ENCODE measurements around the gene VANGL2. TPM values are rescaled to one million over a fixed set of nuclear protein-coding genes. Genes with fewer than 3 reads are reported as not detected.

Gene VANGL2
- total RNA-seq, 1 experiment from 2014 or later: 3.4 TPM

DNA sequence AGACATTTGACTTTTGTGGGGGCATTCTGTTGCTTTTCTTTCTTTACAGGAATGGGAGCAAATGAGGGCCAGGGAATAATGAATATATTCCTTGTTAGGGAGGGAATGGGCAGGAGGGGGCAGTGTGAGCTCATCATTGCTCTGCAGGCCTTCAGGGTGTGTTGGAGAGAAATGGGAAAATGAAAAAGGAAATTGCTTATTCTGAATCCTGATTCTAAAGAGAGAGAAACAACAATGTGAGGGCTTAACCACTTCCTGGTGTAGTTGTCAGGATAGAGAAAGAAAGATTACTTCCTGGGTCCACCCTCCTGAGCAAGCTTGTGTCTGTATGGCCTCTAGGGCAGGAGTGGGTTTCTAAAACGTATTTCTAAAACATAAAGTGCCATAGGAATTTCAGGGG lies 28.3 kb downstream of the VANGL2 start:
- CTCF ChIA-PET: interaction anchor here (0.6 to 1.0 kb wide), 2 partner anchors 178 to 349 kb away, joined by 3 read pairs; no protein-coding TSS in a partner anchor
- Histone ChIP-seq H3K27me3 (replicated peaks; ENCODE audit: control insufficient read depth, insufficient read depth, low read length) (no peaks in the 10 kb centered on the region), H3K36me3 (ENCODE audit: control insufficient read depth, insufficient read depth, low read length) (no peaks in the 10 kb centered on the region), H3K4me1 (no peaks in the 10 kb centered on the region), H3K9me3 (no peaks in the 10 kb centered on the region), H3K4me3 (ENCODE audit: low read depth, low read length) (no peak overlapping the region)
- Mint-ChIP-seq H3K9me3 (ENCODE audit: unreplicated experiment) (no peaks in the 10 kb centered on the region), H3K4me1 (ENCODE audit: low read depth, unreplicated experiment) (no peaks in the 10 kb centered on the region), H3K4me3 (ENCODE audit: unreplicated experiment) (no peak overlapping the region), H3K36me3 (ENCODE audit: insufficient read depth, unreplicated experiment) (no peaks in the 10 kb centered on the region), H3K27me3 (ENCODE audit: insufficient read depth, unreplicated experiment) (no peaks in the 10 kb centered on the region), H3K27ac (ENCODE audit: unreplicated experiment) (no peak overlapping the region)
- POLR2A ChIA-PET: no interaction called here
- intact Hi-C loops (cut with micrococcal nuclease; ENCODE audit: unreplicated experiment): loop anchor here (1.0 to 5.0 kb wide), 4 partner anchors 64 to 402 kb away; no protein-coding TSS in a partner anchor
- peak; percentile 58 to 77 for TF ChIP-seq CTCF (IDR thresholded peaks at IDR 0.05; ENCODE audit: insufficient read depth in 1 of 2, low read depth in 1 of 2, low read length in 1 of 2, severe bottlenecking in 1 of 2, unreplicated experiment in 1 of 2)
- peak in 1 of 2 experiments; percentile 58 for DNase-seq
- no TSS peak for BruUV-seq (replicated peaks)

DNA sequence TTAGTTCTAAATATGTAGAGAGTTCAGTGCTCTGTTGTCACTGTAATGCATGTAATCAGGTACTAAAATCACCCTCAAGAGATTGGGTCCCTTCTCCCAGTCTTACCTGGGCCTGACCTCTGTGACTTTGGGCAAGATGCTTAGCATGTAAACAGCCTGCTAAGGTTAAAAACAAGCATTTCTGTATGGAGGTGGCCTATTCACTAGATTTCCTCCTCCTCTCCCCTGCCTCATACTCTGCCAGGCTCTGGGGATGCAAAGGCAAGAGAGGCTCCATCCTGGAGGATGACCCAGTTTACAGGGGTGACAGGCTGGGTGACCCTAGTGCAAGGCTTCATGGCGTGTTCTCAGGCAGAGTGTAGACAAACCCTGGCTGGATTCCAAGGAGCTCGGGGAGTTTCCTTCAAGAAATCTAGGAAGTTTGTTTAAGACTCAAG lies 28.8 kb downstream of the VANGL2 start:
- H3K4me3 Mint-ChIP-seq (ENCODE audit: unreplicated experiment): no peak overlapping the region
- H3K4me1 Mint-ChIP-seq (ENCODE audit: low read depth, unreplicated experiment): no peaks in the 10 kb centered on the region
- no peaks in the 10 kb centered on the region for H3K9me3 Mint-ChIP-seq (ENCODE audit: unreplicated experiment)
- H3K36me3 Mint-ChIP-seq (ENCODE audit: insufficient read depth, unreplicated experiment): no peaks in the 10 kb centered on the region
- intact Hi-C loops (cut with micrococcal nuclease; ENCODE audit: unreplicated experiment): loop anchor here (2.0 to 5.0 kb wide), 3 partner anchors 63 to 402 kb away; no protein-coding TSS in a partner anchor
- POLR2A ChIA-PET: no interaction called here
- no peaks in the 10 kb centered on the region for H3K9me3 ChIP-seq
- TF ChIP-seq CTCF (IDR thresholded peaks at IDR 0.05; ENCODE audit: insufficient read depth in 1 of 2, low read depth in 1 of 2, low read length in 1 of 2, severe bottlenecking in 1 of 2, unreplicated experiment in 1 of 2): no peak
- DNase-seq: no peak
- peaks cover 1% of the 10 kb centered on the region for H3K27me3 Mint-ChIP-seq (ENCODE audit: insufficient read depth, unreplicated experiment)
- H3K27ac Mint-ChIP-seq (ENCODE audit: unreplicated experiment): no peak overlapping the region
- no peak overlapping the region for H3K4me3 ChIP-seq (ENCODE audit: low read depth, low read length)
- no peaks in the 10 kb centered on the region for H3K36me3 ChIP-seq (ENCODE audit: control insufficient read depth, insufficient read depth, low read length)
- no TSS peak for BruUV-seq (replicated peaks)
- no peaks in the 10 kb centered on the region for H3K4me1 ChIP-seq
- CTCF ChIA-PET: interaction anchor here (0.6 to 1.0 kb wide), 2 partner anchors 178 to 348 kb away, joined by 3 read pairs; no protein-coding TSS in a partner anchor
- no peaks in the 10 kb centered on the region for H3K27me3 ChIP-seq (replicated peaks; ENCODE audit: control insufficient read depth, insufficient read depth, low read length)

GRCh38 chr1:160429702-160430535 lies 29.6 kb downstream of the VANGL2 start:
- ChIA-PET CTCF (no interaction called here), POLR2A (no interaction called here)
- Mint-ChIP-seq H3K4me1 (ENCODE audit: low read depth, unreplicated experiment) (no peaks in the 10 kb centered on the region), H3K9me3 (ENCODE audit: unreplicated experiment) (no peaks in the 10 kb centered on the region), H3K27me3 (ENCODE audit: insufficient read depth, unreplicated experiment) (peaks cover 4% of the 10 kb centered on the region), H3K4me3 (ENCODE audit: unreplicated experiment) (no peak overlapping the region), H3K36me3 (ENCODE audit: insufficient read depth, unreplicated experiment) (no peaks in the 10 kb centered on the region), H3K27ac (ENCODE audit: unreplicated experiment) (no peak overlapping the region)
- Histone ChIP-seq H3K36me3 (ENCODE audit: control insufficient read depth, insufficient read depth, low read length) (no peaks in the 10 kb centered on the region), H3K9me3 (no peaks in the 10 kb centered on the region), H3K4me1 (no peaks in the 10 kb centered on the region), H3K27me3 (replicated peaks; ENCODE audit: control insufficient read depth, insufficient read depth, low read length) (no peaks in the 10 kb centered on the region), H3K4me3 (ENCODE audit: low read depth, low read length) (no peak overlapping the region)
- DNase-seq: no peak
- intact Hi-C loops (cut with micrococcal nuclease; ENCODE audit: unreplicated experiment): loop anchor here (2.0 to 5.0 kb wide), 3 partner anchors 62 to 401 kb away; no protein-coding TSS in a partner anchor
- TF ChIP-seq CTCF (IDR thresholded peaks at IDR 0.05; ENCODE audit: insufficient read depth in 1 of 2, low read depth in 1 of 2, low read length in 1 of 2, severe bottlenecking in 1 of 2, unreplicated experiment in 1 of 2): no peak
- no TSS peak for BruUV-seq (replicated peaks)

All from Caco-2 (cell line).